Activated CD4-positive, alpha-beta memory T cell treated with anti-CD3 and anti-CD28 coated beads for 36 hours (primary cell): ENCODE measurements around the gene PARD6G. TPM values are rescaled to one million over a fixed set of nuclear protein-coding genes. Genes with fewer than 3 reads are reported as not detected.
"Not testable (repeated sequence)": the region's sequence is repeated elsewhere in the genome, so short reads cannot be mapped to it uniquely, and the experiment has no call there.

Experiments
- CTCF ChIA-PET: fragments of 350-600 bp; sonication (Branson Sonifier 250); formaldehyde crosslinking; loops from one replicate; lab custom pipeline; 2021; ENCODE audit warnings: antibody characterized with exemption, inconsistent platforms; lab: Charles Lee
- POLR2A ChIA-PET: fragments of 350-600 bp; sonication (Branson Sonifier 250); formaldehyde crosslinking; loops from one replicate; lab custom pipeline; 2021; ENCODE audit warnings: antibody characterized with exemption; lab: Charles Lee
- DNase-seq: peaks from one replicate; pipeline ENCODE4 v3.0.0-alpha.2; 2020
- H3K27ac Mint-ChIP-seq: one replicate; pipeline ENCODE4 v1.8.0; 2021; ENCODE audit warnings: mixed read lengths
- H3K27me3 Mint-ChIP-seq: one replicate; pipeline ENCODE4 v1.8.0; 2021; ENCODE audit warnings: mixed read lengths
- H3K36me3 Mint-ChIP-seq: one replicate; pipeline ENCODE4 v1.8.0; 2021; ENCODE audit warnings: mixed read lengths
- H3K4me1 Mint-ChIP-seq: one replicate; pipeline ENCODE4 v1.8.0; 2021; ENCODE audit warnings: low read depth, mixed read lengths
- H3K4me3 Mint-ChIP-seq: one replicate; pipeline ENCODE4 v1.8.0; 2021; ENCODE audit warnings: mild to moderate bottlenecking, mixed read lengths
- H3K9me3 Mint-ChIP-seq: one replicate; pipeline ENCODE4 v1.8.0; 2021; ENCODE audit warnings: mixed read lengths
- intact Hi-C: fragments of 100-400 bp; cut with micrococcal nuclease; formaldehyde crosslinking; loops from one replicate; pipeline ENCODE4 v1.15.1; 2023
- total RNA-seq, 2 experiments: library from RNA; stranded (reverse); gene quantifications; one replicate each; pipeline ENCODE4 v1.2.3, GENCODE V29; 2021

The PARD6G gene
- total RNA-seq, 2 experiments from 2014 or later: 0.17 to 0.40 TPM

DNA sequence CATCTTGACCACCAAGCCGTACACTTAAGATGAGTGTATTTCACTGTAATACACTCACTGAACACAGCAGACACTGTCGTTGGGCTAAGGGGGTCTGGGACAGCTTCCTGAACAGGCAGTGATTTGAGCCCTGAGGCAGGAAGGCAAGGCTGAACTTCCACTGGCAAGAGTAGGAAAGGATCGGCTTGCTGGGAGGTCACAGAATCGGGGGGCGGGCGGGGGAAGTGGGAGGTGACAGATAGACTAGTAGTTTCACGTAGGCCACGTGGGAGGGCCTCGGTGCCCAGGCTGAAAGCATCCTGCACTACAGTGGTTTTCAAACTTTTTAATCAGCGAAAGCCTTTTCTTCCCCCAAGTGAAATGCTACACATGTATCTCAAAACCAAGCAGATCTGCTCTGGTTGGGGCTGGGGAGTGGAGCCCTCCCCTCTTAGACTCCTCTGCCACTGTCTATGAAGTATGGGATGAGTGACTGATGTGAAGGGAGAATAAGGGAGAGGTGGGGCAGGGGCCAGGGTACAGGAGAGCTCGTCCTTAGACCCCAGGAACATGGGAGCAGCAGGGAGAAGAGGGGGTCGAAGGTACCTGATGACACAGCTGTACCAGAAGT is 8.6 kb downstream of the PARD6G start:
- Mint-ChIP-seq H3K9me3 (peaks cover 6% of the 10 kb centered on the region), H3K4me3 (no peak overlapping the region), H3K27me3 (peaks cover 35% of the 10 kb centered on the region), H3K27ac (no peak overlapping the region), H3K4me1 (no peaks in the 10 kb centered on the region), H3K36me3 (no peaks in the 10 kb centered on the region)
- ChIA-PET POLR2A (no interaction called here), CTCF (no interaction called here)
- no peak for DNase-seq
- intact Hi-C loops: no loop called here

DNA sequence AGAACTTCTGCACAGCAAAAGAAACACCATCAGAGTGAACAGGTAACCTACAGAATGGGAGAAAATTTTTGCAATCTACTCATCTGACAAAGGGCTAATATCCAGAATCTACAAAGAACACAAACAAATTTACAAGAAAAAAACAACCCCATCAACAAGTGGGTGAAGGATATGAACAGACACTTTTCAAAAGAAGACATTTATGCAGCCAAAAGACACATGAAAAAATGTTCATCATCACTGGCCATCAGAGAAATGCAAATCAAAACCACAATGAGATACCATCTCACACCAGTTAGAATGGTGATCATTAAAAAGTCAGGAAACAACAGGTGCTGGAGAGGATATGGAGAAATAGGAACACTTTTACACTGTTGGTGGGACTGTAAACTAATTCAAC is 9.8 kb downstream of the PARD6G start:
- H3K9me3 Mint-ChIP-seq, CTCF ChIA-PET, POLR2A ChIA-PET, H3K27ac Mint-ChIP-seq, H3K36me3 Mint-ChIP-seq, H3K4me3 Mint-ChIP-seq, DNase-seq, intact Hi-C loops, H3K4me1 Mint-ChIP-seq: not testable (repeated sequence)
- peaks cover 30% of the 10 kb centered on the region for H3K27me3 Mint-ChIP-seq

DNA sequence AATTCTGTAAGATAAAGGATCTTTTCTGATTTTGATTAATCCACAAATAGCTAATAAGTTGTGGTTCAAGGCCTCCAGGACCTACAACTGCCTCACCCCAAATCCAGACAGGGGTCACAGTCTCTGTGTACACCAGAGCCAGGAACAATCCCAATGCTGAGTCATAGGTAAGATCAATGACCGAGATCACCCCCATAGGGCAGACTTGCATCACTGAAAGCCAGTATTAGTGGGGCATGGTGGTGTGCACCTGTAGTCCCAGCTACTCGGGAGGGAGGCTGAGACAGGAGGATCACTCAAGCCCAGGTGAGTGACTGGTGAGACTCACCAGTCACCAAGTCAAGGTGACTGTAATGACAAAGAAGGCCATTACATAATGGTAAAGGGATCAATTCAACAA is 12.9 kb downstream of the PARD6G start:
- ChIA-PET POLR2A (no interaction called here), CTCF (no interaction called here)
- Mint-ChIP-seq H3K4me1 (no peaks in the 10 kb centered on the region), H3K36me3 (no peaks in the 10 kb centered on the region), H3K9me3 (peaks cover 6% of the 10 kb centered on the region), H3K27me3 (peaks cover 20% of the 10 kb centered on the region), H3K27ac (no peak overlapping the region), H3K4me3 (no peak overlapping the region)
- intact Hi-C loops: no loop called here
- no peak for DNase-seq

DNA sequence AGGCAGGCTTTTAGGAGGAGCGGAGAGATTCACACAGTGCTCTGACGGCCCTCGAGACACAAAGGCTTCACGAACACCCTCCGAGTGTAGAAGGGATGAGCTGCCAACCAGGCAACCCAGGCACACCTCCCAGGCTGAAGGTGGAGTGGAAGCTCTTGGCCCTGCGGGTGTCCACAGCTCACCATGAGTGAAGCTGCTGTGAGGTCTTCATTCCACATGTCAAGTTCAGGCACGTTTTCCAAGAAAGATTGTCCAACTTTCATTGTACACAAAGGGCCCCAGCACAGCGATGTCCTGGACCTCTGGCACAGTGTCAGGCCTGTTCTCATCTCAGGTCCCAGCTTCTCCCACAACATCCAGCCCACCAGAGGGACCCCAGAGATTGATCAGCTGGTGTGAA is 13.4 kb downstream of the PARD6G start:
- Mint-ChIP-seq H3K27me3 (peaks cover 20% of the 10 kb centered on the region), H3K36me3 (no peaks in the 10 kb centered on the region), H3K4me1 (no peaks in the 10 kb centered on the region), H3K4me3 (no peak overlapping the region), H3K27ac (no peak overlapping the region), H3K9me3 (peaks cover 6% of the 10 kb centered on the region)
- ChIA-PET POLR2A (no interaction called here), CTCF (no interaction called here)
- intact Hi-C loops: no loop called here
- no peak for DNase-seq

DNA sequence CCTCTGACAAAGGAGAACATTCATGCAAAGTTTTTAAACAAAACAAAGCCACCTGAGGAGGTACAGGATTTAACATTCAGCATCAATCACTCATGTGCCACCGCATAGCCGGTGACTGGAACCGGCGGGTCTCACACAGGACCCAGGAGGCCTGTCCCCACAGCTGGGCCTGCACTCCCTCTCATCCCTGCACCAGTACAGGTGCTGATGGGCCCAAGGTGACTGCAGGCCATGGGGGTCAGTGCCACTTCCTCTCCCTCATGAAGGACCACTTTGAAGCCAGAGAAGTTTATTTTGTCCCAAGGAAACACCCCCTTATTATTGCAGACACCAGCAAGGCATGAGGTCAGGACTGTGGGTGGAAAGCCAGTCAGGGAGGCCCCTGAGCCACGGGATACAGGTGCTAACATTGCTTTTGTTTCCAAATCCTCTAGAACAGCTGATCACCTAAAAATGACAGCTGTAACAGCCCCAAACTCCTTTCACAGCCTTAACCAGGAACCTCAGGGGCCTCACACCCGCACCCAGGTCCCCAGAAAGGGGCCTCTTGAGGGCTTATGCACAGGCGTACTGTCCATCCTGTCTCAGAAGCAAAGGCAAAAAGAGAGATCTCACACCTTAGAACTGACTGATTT is 14.0 kb downstream of the PARD6G start:
- POLR2A ChIA-PET: no interaction called here

DNA sequence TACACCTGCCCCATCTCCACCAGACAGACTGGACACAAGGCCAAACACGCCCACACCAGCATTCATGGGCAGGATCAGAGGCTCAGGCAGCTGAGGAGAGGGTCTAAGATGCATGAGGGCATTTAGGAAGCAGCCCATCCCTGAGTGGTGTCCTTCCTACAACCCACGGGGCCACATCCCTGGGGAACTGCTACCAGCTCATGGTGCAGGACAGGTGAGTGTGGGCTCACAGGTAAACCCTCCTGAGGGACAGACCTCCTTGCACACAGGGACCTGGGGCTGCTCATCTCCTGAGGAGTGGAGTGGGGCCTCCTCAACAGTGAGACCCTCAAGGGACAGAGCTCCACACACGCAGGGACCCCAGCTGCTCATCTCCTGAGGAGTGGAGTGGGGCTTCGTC is 14.6 kb downstream of the PARD6G start:
- POLR2A ChIA-PET: no interaction called here
- Mint-ChIP-seq H3K27me3 (peaks cover 20% of the 10 kb centered on the region), H3K27ac (no peak overlapping the region), H3K9me3 (peaks cover 6% of the 10 kb centered on the region), H3K36me3 (no peaks in the 10 kb centered on the region), H3K4me3 (no peak overlapping the region), H3K4me1 (no peaks in the 10 kb centered on the region)
- intact Hi-C loops: no loop called here
- CTCF ChIA-PET: no interaction called here
- DNase-seq: no peak

More for the DNA sequence above, 14.0 kb downstream of the PARD6G start:
- CTCF ChIA-PET: no interaction called here
- intact Hi-C loops: no loop called here
- DNase-seq: no peak
- Mint-ChIP-seq H3K27me3 (peaks cover 20% of the 10 kb centered on the region), H3K4me1 (no peaks in the 10 kb centered on the region), H3K4me3 (no peak overlapping the region), H3K36me3 (no peaks in the 10 kb centered on the region), H3K9me3 (peaks cover 6% of the 10 kb centered on the region), H3K27ac (no peak overlapping the region)

DNA sequence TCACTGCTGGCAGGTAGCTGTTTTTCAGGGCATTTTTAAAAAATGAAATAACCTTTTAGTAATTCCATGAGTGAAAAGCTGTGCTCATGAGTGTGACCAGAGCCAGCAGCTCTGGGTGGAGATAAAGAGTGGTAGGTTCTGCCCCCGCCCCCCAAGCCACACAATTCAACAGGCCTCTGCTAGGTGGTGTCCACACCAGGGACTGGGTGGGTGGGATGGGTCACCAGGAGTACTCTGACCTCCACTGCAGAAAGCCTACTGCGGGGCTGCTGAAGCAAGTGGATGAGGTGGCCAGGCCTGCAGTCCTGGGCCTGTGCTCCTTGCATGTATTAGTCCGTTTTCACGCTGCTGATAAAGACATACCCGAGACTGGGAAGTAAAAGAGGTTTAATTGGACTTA is 15.3 kb downstream of the PARD6G start:
- H3K4me1 Mint-ChIP-seq: no peaks in the 10 kb centered on the region
- H3K4me3 Mint-ChIP-seq: no peak overlapping the region
- ChIA-PET CTCF (no interaction called here), POLR2A (no interaction called here)
- no peaks in the 10 kb centered on the region for H3K36me3 Mint-ChIP-seq
- H3K27ac Mint-ChIP-seq: no peak overlapping the region
- DNase-seq: no peak
- peaks cover 25% of the 10 kb centered on the region for H3K27me3 Mint-ChIP-seq
- intact Hi-C loops: no loop called here
- peaks cover 6% of the 10 kb centered on the region for H3K9me3 Mint-ChIP-seq

DNA sequence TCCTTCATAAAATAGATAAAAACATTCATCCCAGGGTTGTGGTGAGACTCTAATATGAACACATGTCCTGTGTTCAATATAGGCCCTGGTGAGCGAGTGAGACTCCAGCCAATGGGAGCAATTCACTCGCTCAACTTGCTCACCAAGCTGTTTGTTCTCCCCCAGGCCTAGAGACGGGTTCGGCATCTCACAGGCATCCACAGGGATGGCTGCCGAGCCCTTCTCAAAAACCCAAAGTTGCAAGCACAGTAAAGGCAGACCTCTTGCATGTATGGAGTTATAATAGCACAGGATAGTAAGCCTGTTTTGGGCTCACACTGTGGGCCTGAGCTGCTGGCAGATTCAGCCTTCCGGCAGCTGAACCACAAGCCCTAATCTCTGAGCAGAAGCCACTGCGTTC is 15.7 kb downstream of the PARD6G start:
- Mint-ChIP-seq H3K9me3 (peaks cover 2% of the 10 kb centered on the region), H3K27me3 (peaks cover 21% of the 10 kb centered on the region), H3K27ac (no peak overlapping the region), H3K36me3 (no peaks in the 10 kb centered on the region), H3K4me1 (no peaks in the 10 kb centered on the region), H3K4me3 (no peak overlapping the region)
- DNase-seq: no peak
- ChIA-PET CTCF (interaction anchor here (0.9 kb wide), 1 partner anchor 61 kb away, joined by 3 read pairs; no protein-coding TSS in a partner anchor), POLR2A (no interaction called here)
- intact Hi-C loops: no loop called here

DNA sequence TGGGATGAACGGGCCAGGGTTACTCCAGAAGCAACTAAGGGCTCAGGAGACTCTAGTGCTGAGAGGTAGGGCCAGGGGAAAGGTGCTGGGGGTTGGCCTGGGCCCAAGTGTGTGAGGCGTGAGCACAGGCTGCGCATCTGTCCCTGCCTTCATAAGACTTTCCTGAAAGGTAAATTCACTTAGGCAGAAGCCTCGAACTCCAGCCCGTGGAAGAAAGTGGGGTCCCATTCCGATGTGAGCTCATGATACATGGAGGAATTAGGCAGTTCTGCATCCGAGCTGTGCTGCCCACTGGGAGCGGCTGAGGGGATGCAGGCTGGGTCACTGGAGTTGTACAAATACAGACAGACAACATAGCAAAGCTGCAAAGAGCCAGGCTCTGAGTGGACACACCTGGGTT is 16.2 kb downstream of the PARD6G start:
- H3K9me3 Mint-ChIP-seq: no peaks in the 10 kb centered on the region
- ChIA-PET POLR2A (no interaction called here), CTCF (interaction anchor here (0.9 kb wide), 1 partner anchor 61 kb away, joined by 3 read pairs; no protein-coding TSS in a partner anchor)
- H3K4me3 Mint-ChIP-seq: no peak overlapping the region
- DNase-seq: no peak
- intact Hi-C loops: no loop called here
- no peaks in the 10 kb centered on the region for H3K4me1 Mint-ChIP-seq
- H3K27ac Mint-ChIP-seq: no peak overlapping the region
- H3K36me3 Mint-ChIP-seq: no peaks in the 10 kb centered on the region
- peaks cover 21% of the 10 kb centered on the region for H3K27me3 Mint-ChIP-seq

DNA sequence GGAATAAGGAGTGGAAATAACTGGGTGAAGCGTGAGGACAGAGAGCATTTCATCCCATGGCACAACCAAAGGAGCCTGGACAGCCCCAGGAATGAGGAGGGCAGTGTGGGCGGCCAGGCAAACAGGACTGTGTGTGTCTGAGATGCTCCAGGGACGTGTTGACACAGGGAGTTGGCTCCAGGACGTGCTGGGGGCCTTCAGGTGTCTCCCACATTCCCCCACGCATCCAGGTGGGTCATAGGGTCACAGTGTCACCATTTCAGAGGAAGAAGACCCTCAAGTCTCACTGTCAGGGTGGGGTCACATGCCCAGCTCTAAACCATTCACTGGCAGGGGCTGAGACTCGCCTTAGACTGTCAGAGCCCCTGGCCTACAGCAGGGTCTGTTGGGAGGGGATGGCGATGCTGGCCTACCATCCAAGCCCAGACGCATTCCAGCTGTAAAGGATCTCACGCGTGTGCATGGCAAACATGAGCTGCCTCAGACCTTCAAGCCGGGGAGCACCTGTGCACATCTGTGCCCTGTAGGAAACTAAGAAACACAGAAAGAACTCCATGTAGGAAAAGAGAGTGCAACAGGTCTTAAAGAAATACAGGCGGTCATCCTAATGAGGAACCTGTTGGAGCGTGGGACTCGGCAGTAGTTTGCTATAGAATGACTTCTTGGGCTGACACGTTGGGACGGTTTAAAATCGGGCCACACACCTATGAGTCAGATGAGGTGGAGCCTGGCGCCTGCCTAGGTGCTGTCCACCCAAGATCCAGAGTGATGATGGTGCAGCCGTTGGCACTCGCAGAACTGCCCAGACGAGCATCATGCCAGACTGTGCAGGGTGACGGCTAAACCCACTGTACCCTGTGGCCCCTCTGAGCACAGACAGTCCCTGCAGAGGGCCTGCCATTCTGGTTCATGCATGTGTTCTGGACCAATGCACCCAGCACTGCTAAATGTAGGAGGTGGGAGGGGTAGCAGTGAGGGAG is 17.3 kb downstream of the PARD6G start:
- Mint-ChIP-seq H3K27me3 (peaks cover 18% of the 10 kb centered on the region), H3K4me1 (no peaks in the 10 kb centered on the region), H3K4me3 (no peak overlapping the region), H3K9me3 (no peaks in the 10 kb centered on the region), H3K36me3 (no peaks in the 10 kb centered on the region), H3K27ac (no peak overlapping the region)
- ChIA-PET POLR2A (no interaction called here), CTCF (no interaction called here)
- DNase-seq: no peak
- intact Hi-C loops: no loop called here

DNA sequence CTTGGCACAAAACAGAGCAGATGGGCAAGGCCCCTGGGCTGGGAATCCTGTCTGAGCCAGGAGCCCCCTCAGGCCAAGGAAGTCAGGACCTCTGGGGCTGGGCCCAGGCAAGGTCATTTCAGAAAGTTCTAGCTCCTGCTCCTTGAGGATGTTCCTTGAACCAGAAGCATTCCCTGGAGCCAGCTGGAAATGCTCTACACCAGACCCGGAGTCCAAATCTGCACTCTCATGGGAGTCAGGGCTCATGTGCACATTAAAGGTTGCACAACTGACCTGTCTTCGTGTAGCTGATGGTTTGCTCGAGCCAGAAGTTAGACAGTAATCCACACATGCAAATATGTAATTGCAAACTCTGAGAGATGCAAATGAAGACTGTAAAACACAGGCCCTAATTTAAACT is 18.0 kb downstream of the PARD6G start:
- no peak for DNase-seq
- ChIA-PET CTCF (no interaction called here), POLR2A (no interaction called here)

DNA sequence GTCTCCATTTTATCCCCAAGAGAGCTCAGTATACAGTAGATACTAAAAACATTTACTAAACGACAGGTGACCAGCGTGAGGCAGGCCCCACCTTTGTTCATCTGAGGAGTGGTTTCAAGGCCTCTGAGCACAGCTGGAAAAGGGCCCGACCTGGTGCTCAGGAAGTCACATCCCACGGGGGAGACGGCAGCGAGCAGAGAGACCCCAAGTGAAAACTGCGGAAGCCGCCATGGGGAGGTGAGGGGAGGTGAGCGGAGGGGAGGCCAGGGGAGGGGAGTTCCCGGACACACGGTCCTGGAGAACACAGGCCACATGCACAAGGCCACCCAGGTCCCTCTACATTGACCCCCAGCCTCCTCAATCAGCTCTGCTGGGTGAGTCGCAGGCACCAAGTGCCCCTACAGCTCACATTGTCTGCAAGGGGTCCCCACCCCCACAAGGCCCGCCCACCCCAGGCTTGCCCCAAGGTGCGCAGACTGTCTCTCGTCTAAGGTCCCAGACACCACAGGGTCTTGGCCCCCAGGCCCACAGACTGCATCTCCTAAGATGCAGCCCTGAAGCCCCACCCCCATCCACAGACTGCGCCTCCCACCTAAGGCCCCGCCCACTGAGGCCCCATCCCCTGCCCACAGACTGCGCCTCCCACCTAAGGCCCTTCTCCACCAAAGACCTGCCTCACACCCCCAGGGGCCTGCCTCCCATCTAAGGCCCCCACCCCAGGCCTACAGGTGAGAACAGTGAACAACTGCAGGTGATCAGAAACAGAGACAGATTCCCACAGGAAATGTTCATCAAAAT is 19.1 kb downstream of the PARD6G start:
- DNase-seq: no peak
- ChIA-PET CTCF (no interaction called here), POLR2A (no interaction called here)
- intact Hi-C loops: no loop called here
- no peak overlapping the region for H3K27ac Mint-ChIP-seq
- no peaks in the 10 kb centered on the region for H3K4me1 Mint-ChIP-seq
- H3K9me3 Mint-ChIP-seq: no peaks in the 10 kb centered on the region
- H3K4me3 Mint-ChIP-seq: no peak overlapping the region
- H3K36me3 Mint-ChIP-seq: no peaks in the 10 kb centered on the region
- peaks cover 8% of the 10 kb centered on the region for H3K27me3 Mint-ChIP-seq

More for the DNA sequence above, 18.0 kb downstream of the PARD6G start:
- Mint-ChIP-seq H3K9me3 (no peaks in the 10 kb centered on the region), H3K36me3 (no peaks in the 10 kb centered on the region), H3K27ac (no peak overlapping the region), H3K27me3 (peaks cover 16% of the 10 kb centered on the region), H3K4me3 (no peak overlapping the region), H3K4me1 (no peaks in the 10 kb centered on the region)
- intact Hi-C loops: no loop called here
